ENCODE data around the gene PACRG. TPM values are rescaled to one million over a fixed set of nuclear protein-coding genes. Genes with fewer than 3 reads are reported as not detected.

The PACRG gene
- total and polyA plus RNA-seq, 10 of the 15 experiments (the other 5 are each of a cell fraction or from before 2014, with no cell fraction given) = not detected

- TF ChIP-seq FOXK2 (IDR thresholded peaks at IDR 0.05) (no peak), IRF4 (IDR thresholded peaks at IDR 0.05; ENCODE audit: low read depth, low read length) (no peak), SMARCA5 (IDR thresholded peaks at IDR 0.05) (no peak)
Measured at GRCh38 chr6:163349696-163350095, 621.9 kb downstream of the PACRG start (continued).

- POLR2A ChIA-PET = no interaction called here
- H4K20me1 ChIP-seq (ENCODE audit: control insufficient read depth, insufficient read depth) = no peaks in the 10 kb centered on the region
- CTCF ChIA-PET = no interaction called here
- BruUV-seq (replicated peaks) = no TSS peak
- TF ChIP-seq GATAD2B (conservative IDR thresholded peaks at IDR 0.05; ENCODE audit: low read depth) = no peak
- no peak for TF ChIP-seq PKNOX1 (IDR thresholded peaks at IDR 0.05)
- no peak for TF ChIP-seq GABPA (IDR thresholded peaks at IDR 0.05; ENCODE audit: low read depth)
- TF ChIP-seq ZNF217 (IDR thresholded peaks at IDR 0.05) = no peak
- TF ChIP-seq JUND (IDR thresholded peaks at IDR 0.05; ENCODE audit: low read depth, low read length) = no peak
- TF ChIP-seq REST (IDR thresholded peaks at IDR 0.05; ENCODE audit: low read depth, low read length) = no peak
- TF ChIP-seq RAD51 (IDR thresholded peaks at IDR 0.05) = no peak
- TF ChIP-seq SMAD5 (IDR thresholded peaks at IDR 0.05; ENCODE audit: low read depth) = no peak
- TF ChIP-seq SREBF1 (IDR thresholded peaks at IDR 0.05; ENCODE audit: low read length) = no peak
- TF ChIP-seq LARP7 (IDR thresholded peaks at IDR 0.05) = no peak
- TF ChIP-seq IRF3 (IDR thresholded peaks at IDR 0.05) = no peak
- no peak for TF ChIP-seq BCLAF1 (IDR thresholded peaks at IDR 0.05)
- TF ChIP-seq TAF1 (IDR thresholded peaks at IDR 0.05; ENCODE audit: borderline replicate concordance, low read depth, low read length) = no peak
- TF ChIP-seq EGR1 (IDR thresholded peaks at IDR 0.05; ENCODE audit: borderline replicate concordance in 1 of 2, low read depth in 2 of 2, low read length in 2 of 2) = no peak
- TF ChIP-seq YY1 (IDR thresholded peaks at IDR 0.05; ENCODE audit: low read depth, low read length) = no peak
- H3K4me2 ChIP-seq (ENCODE audit: control insufficient read depth, insufficient read depth) = no peak overlapping the region
- no peak overlapping the region for H3K9ac ChIP-seq (ENCODE audit: control insufficient read depth, insufficient read depth, low read length)
- H3K36me3 ChIP-seq (ENCODE audit: control insufficient read depth in 2 of 2, insufficient read depth in 2 of 2, low read length in 1 of 2) = no peaks in the 10 kb centered on the region
- peaks cover 11% of the 10 kb centered on the region for H3K4me1 ChIP-seq (ENCODE audit: control insufficient read depth, insufficient read depth, low read length)
- no peak overlapping the region for H3K27ac ChIP-seq (ENCODE audit: control insufficient read depth, insufficient read depth)
- in situ Hi-C loops (cut with MboI) (no loop called here), intact Hi-C loops (cut with micrococcal nuclease; ENCODE audit: unreplicated experiment) (no loop called here)
- DNase-seq (ENCODE audit: low read depth, low spot score) (no peak), FAIRE-seq (no peak), ATAC-seq (no peak)
- H2AFZ ChIP-seq (ENCODE audit: control insufficient read depth, low read depth, low read length) = no peak overlapping the region
- WGBS (ENCODE audit: insufficient coverage, insufficient replicate concordance, low lambda C conversion rate, missing lambda C conversion rate) = 36% methylated on average over 6 of the region's 6 CpGs
- no peaks in the 10 kb centered on the region for H3K79me2 ChIP-seq (ENCODE audit: control insufficient read depth, insufficient read depth, low read length)
- RAD21 ChIA-PET (ENCODE audit: unreplicated experiment) = no interaction called here
- H3K9me3 ChIP-seq (replicated peaks; ENCODE audit: control insufficient read depth, insufficient read depth, low read length) = no peaks in the 10 kb centered on the region
- H3K4me3 ChIP-seq = no peak overlapping the region
- SMC1A ChIA-PET (ENCODE audit: uncharacterized antibody, unreplicated experiment) = no interaction called here
- H3K27me3 ChIP-seq (replicated peaks in 1 of 2; ENCODE audit: control insufficient read depth in 2 of 2, insufficient read depth in 2 of 2, low read length in 1 of 2) = peaks cover 0 to 2% of the 10 kb centered on the region in 2 experiments; a peak in 1 of 4 replicates
Measured at GRCh38 chr6:163351013-163351412, 623.2 kb downstream of the PACRG start.
